Measurements from ENCODE around the gene OR4D2. TPM values are rescaled to one million over a fixed set of nuclear protein-coding genes. Genes with fewer than 3 reads are reported as not detected.
A peak's percentile ranks its signal among the peaks of the same experiment; 100 is the strongest.

OR4D2 gene
- total RNA-seq, 1 donor from 2014 or later = not detected

- Mint-ChIP-seq H3K36me3 (ENCODE audit: low read depth) (peaks cover 6% of the 10 kb centered on the region), H3K27ac (peak overlapping the region; percentile 71), H3K27me3 (peaks cover 23% of the 10 kb centered on the region), H3K9me3 (no peaks in the 10 kb centered on the region), H3K4me1 (peaks cover 46% of the 10 kb centered on the region), H3K4me3 (peak overlapping the region; percentile 44)
- DNase-seq = peak; percentile 89
- intact Hi-C loops (cut with micrococcal nuclease) = no loop called here
These were observed 13.7 kb upstream of the OR4D2 start for GRCh38 chr17:58153046-58153445.

DNA sequence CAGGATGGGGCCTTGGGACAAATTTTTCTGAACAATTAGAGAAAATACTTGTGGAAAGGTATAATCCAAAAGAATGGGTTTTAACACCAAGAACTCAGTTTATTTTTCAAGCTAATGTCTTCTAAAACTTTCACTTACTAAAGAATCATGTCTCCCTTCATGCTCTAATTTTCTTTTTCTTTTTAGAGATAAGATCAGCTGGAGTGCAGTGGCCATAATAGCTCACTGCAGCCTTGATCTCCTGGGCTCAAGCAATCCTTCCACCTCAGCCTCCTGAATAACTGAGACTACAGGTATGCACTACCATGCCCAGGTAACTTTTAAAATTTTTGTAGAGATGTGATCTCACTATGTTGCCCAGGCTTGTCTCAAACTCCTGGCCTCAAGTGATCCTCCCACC, 13.1 kb upstream of the OR4D2 start:
- Mint-ChIP-seq H3K27ac (no peak overlapping the region), H3K36me3 (ENCODE audit: low read depth) (peaks cover 6% of the 10 kb centered on the region), H3K9me3 (no peaks in the 10 kb centered on the region), H3K4me1 (peaks cover 46% of the 10 kb centered on the region), H3K27me3 (peaks cover 21% of the 10 kb centered on the region), H3K4me3 (peak overlapping the region; percentile 11)
- DNase-seq = no peak
- intact Hi-C loops (cut with micrococcal nuclease) = no loop called here

DNA sequence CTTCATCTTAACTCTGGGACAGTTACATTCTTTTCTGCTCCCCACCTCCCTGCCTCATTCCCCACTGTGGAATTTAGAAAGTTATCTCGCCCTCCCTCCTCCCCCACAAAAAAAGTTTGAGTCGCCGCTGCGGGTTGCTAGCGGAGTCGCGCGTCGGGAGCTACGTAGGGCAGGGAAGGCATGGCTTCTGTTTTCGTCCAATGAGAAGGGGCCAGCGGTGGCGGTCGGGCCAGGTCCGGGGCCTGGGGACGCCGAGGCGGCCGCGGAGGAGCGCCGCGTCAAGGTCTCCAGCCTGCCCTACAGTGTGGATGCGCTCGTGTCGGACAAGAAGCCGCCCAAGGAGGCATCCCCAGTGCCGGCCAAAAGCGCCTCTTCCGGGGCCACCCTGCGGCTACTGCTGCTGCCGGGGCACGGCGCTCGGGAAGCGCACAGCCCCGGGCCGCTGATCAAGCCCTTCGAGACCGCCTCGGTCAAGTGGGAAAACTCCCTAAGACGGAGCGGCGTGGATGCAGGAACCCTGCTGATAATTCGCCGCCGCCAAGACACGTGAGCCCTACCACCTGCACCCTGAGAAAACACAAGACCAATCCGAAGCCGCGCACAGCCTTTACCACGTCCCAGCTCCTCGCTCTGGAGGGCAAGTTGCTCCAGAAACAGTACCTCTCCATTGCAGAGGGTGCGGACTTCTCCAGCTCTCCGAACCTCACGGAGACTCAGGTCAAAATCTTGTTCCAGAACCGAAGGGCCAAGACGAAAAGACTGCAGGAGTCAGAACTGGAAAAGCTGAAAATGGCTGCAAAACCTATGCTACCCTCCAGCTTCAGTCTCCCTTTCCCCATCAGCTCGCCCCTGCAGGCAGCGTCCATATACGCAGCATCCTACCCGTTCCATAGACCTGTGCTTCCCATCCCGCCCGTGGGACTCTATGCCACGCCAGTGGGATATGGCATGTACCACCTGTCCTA, 9.7 kb upstream of the OR4D2 start:
- Mint-ChIP-seq H3K4me1 (peaks cover 43% of the 10 kb centered on the region), H3K9me3 (peaks cover 3% of the 10 kb centered on the region), H3K4me3 (peak overlapping the region; percentile 85), H3K27me3 (peaks cover 20% of the 10 kb centered on the region), H3K36me3 (ENCODE audit: low read depth) (peaks cover 6% of the 10 kb centered on the region), H3K27ac (peak overlapping the region; percentile 23)
- intact Hi-C loops (cut with micrococcal nuclease) = no loop called here
- DNase-seq = peak; percentile 86

DNA sequence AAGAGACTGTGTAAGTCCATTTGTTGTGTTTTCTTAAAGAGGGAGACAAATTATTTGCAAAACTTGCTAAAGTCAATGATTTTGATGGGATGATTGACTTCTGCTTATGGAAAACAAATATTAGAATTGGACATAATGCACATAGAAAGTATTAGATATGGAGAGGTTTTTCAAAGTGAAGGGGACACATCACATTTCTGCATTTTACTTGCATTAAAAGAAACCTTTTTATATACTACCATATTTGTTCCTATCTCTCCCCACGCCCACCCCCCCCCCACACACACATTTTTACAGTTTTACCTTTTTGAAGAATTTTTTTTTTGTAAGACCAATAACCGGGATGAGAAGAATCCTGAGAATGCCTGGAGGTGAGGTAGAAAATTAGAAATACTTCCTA, 8.6 kb upstream of the OR4D2 start:
- Mint-ChIP-seq H3K27ac (no peak overlapping the region), H3K4me1 (peaks cover 33% of the 10 kb centered on the region), H3K36me3 (ENCODE audit: low read depth) (peaks cover 6% of the 10 kb centered on the region), H3K27me3 (peaks cover 28% of the 10 kb centered on the region), H3K9me3 (peaks cover 3% of the 10 kb centered on the region), H3K4me3 (no peak overlapping the region)
- no peak for DNase-seq
- intact Hi-C loops (cut with micrococcal nuclease) = no loop called here

DNA sequence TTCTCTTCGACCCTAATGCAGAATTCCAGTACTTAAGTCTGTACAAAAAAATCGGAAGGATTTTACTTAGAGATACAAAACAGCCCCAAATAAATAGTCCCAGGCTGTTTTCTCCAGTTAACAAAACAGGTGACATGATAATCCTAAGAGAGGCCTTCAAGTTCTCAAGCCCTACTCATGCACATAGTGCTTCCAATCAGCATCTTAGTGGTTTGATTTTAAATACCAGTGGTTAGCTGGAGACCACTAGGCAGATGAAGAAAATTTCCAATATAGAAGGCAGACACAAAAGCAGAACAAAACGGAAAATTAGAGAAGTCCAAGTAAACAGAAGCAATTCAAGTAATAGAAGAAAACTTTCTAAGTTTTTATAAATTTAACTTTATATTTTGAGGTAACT, 5.2 kb upstream of the OR4D2 start:
- H3K27me3 Mint-ChIP-seq = peaks cover 54% of the 10 kb centered on the region
- peaks cover 10% of the 10 kb centered on the region for H3K4me1 Mint-ChIP-seq
- no peaks in the 10 kb centered on the region for H3K36me3 Mint-ChIP-seq (ENCODE audit: low read depth)
- DNase-seq = no peak
- peaks cover 3% of the 10 kb centered on the region for H3K9me3 Mint-ChIP-seq
- H3K4me3 Mint-ChIP-seq = no peak overlapping the region
- intact Hi-C loops (cut with micrococcal nuclease) = no loop called here
- H3K27ac Mint-ChIP-seq = no peak overlapping the region

GRCh38 chr17:58165981-58166380, 801 bp upstream of the OR4D2 start:
- no peaks in the 10 kb centered on the region for H3K36me3 Mint-ChIP-seq (ENCODE audit: low read depth)
- intact Hi-C loops (cut with micrococcal nuclease) = no loop called here
- DNase-seq = no peak
- H3K27ac Mint-ChIP-seq = no peak overlapping the region
- peaks cover 15% of the 10 kb centered on the region for H3K4me1 Mint-ChIP-seq
- H3K9me3 Mint-ChIP-seq = no peaks in the 10 kb centered on the region
- H3K4me3 Mint-ChIP-seq = no peak overlapping the region
- peaks cover 54% of the 10 kb centered on the region for H3K27me3 Mint-ChIP-seq

DNA sequence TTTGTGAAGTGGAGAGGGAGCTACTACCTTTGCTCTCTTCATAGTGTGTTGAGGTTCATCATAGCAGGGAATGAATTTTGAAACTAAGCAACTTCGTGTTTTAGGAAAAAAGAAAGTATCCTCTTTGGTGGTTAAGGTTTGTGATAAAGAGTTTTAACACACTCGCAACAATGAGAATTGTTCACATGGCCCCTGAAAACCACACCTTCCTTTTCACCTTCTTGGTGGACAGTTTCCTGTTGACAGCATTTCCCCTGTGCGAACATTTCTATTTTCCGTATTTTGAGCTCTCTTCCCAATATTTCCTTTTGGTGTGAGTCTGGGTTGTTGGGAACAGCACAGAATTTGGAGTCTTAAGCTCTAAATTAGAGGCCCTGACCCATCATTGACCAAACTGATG, 3.8 kb downstream of the OR4D2 start:
- Mint-ChIP-seq H3K27me3 (peaks cover 29% of the 10 kb centered on the region), H3K27ac (peak overlapping the region; percentile 58), H3K9me3 (no peaks in the 10 kb centered on the region), H3K36me3 (ENCODE audit: low read depth) (no peaks in the 10 kb centered on the region), H3K4me1 (peaks cover 28% of the 10 kb centered on the region), H3K4me3 (peak overlapping the region; percentile 47)
- intact Hi-C loops (cut with micrococcal nuclease) = no loop called here
- no peak for DNase-seq

DNA sequence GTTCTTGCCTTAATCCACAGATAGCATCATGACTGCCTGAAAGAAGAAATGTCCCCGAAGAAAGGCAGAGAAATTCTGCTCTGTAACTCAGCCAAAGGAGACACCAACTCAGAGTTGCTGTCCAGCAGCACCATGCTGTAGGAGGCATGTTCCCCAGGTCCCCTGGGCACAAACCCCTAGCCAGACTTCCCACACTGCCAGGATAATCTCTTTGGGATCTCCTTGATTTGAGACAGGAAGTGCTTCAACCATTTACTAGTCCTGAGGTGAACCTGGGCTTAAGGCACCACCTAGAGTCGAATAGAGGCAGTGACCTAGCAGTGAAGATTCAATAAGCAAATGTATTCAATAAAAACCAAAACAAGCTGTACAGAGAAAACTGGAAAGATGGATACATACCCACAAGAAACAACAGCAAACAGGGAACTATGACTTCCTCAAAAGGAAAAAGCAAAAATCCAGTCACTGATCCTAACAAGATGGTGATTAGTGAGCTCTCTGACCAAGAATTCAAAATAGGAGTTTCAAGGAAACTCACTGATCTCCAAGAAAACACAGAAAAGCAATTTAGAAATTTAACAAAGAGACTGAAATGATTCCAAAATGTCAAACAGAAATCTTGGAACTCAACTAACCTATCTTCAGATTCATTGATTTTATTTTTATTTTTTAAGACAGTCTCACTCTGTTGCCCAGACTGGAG, 5.7 kb downstream of the OR4D2 start:
- intact Hi-C loops (cut with micrococcal nuclease) = loop anchor here (1.0 kb wide), 1 partner anchor 52 kb away; no protein-coding TSS in a partner anchor
- Mint-ChIP-seq H3K36me3 (ENCODE audit: low read depth) (no peaks in the 10 kb centered on the region), H3K27me3 (peaks cover 14% of the 10 kb centered on the region), H3K4me3 (no peak overlapping the region), H3K4me1 (peaks cover 28% of the 10 kb centered on the region), H3K27ac (no peak overlapping the region), H3K9me3 (no peaks in the 10 kb centered on the region)
- DNase-seq = peak; percentile 86

GRCh38 chr17:58174871-58175270, 8.1 kb downstream of the OR4D2 start:
- Mint-ChIP-seq H3K4me3 (no peak overlapping the region), H3K27me3 (peaks cover 9% of the 10 kb centered on the region), H3K9me3 (no peaks in the 10 kb centered on the region), H3K36me3 (ENCODE audit: low read depth) (no peaks in the 10 kb centered on the region), H3K4me1 (peaks cover 24% of the 10 kb centered on the region), H3K27ac (no peak overlapping the region)
- DNase-seq = no peak
- intact Hi-C loops (cut with micrococcal nuclease) = no loop called here

- H3K27ac Mint-ChIP-seq = no peak overlapping the region
- H3K27me3 Mint-ChIP-seq = peaks cover 9% of the 10 kb centered on the region
- no peaks in the 10 kb centered on the region for H3K9me3 Mint-ChIP-seq
- no peaks in the 10 kb centered on the region for H3K36me3 Mint-ChIP-seq (ENCODE audit: low read depth)
- intact Hi-C loops (cut with micrococcal nuclease) = no loop called here
- H3K4me3 Mint-ChIP-seq = no peak overlapping the region
- DNase-seq = no peak
- H3K4me1 Mint-ChIP-seq = peaks cover 13% of the 10 kb centered on the region
These were observed 9.4 kb downstream of the OR4D2 start for GRCh38 chr17:58176200-58176599.

DNA sequence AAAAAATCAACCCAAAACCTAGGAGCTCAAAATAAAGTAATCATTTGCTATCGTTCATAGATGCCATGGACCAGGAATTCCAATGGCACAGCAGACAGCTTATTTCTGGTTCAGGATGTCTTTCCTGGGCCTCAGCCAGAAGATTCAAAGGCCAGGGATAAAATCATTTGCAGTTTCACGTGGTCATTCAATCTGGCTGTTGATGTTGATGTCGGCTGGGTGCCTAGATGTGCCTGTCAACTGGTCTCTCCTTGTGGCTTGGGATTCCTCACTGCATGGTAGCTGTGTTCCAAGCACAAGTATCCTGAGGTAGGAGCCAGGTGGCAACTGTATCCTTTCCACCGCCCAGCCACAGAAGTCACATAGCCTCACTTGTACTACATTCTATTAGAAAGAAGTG, 15.0 kb downstream of the OR4D2 start:
- intact Hi-C loops (cut with micrococcal nuclease) = no loop called here
- no peaks in the 10 kb centered on the region for H3K9me3 Mint-ChIP-seq
- H3K27me3 Mint-ChIP-seq = no peaks in the 10 kb centered on the region
- peaks cover 3% of the 10 kb centered on the region for H3K4me1 Mint-ChIP-seq
- no peak overlapping the region for H3K4me3 Mint-ChIP-seq
- DNase-seq = no peak
- no peak overlapping the region for H3K27ac Mint-ChIP-seq
- no peaks in the 10 kb centered on the region for H3K36me3 Mint-ChIP-seq (ENCODE audit: low read depth)

- Mint-ChIP-seq H3K27ac (no peak overlapping the region), H3K4me3 (no peak overlapping the region), H3K36me3 (ENCODE audit: low read depth) (no peaks in the 10 kb centered on the region), H3K27me3 (peaks cover 6% of the 10 kb centered on the region), H3K4me1 (peaks cover 3% of the 10 kb centered on the region), H3K9me3 (no peaks in the 10 kb centered on the region)
- no peak for DNase-seq
- intact Hi-C loops (cut with micrococcal nuclease) = no loop called here
These were observed 16.7 kb downstream of the OR4D2 start for GRCh38 chr17:58183514-58183913.

GRCh38 chr17:58184308-58184985, 17.7 kb downstream of the OR4D2 start:
- Mint-ChIP-seq H3K9me3 (no peaks in the 10 kb centered on the region), H3K4me3 (no peak overlapping the region), H3K27me3 (peaks cover 6% of the 10 kb centered on the region), H3K27ac (no peak overlapping the region), H3K4me1 (peaks cover 3% of the 10 kb centered on the region), H3K36me3 (ENCODE audit: low read depth) (no peaks in the 10 kb centered on the region)
- no peak for DNase-seq
- intact Hi-C loops (cut with micrococcal nuclease) = no loop called here
